GM12874 (cell line): Measurements from ENCODE around the gene LAMA1.

Source experiments
- CTCF ChIP-seq: IDR thresholded peaks from 2 replicates; pipeline ENCODE4 v1.5.1; 2011; ENCODE audit warnings: low read depth, mild to moderate bottlenecking, control low read depth, low read length, moderate library complexity; ENCODE audit not compliant: insufficient read depth

LAMA1 gene

GRCh38 chr18:6959110-6959509 lies 158.5 kb downstream of the LAMA1 start:
- TF ChIP-seq CTCF: no peak

- TF ChIP-seq CTCF: no peak
Observed at GRCh38 chr18:6956999-6957398, 160.6 kb downstream of the LAMA1 start.

GRCh38 chr18:6956495-6956894 lies 161.1 kb downstream of the LAMA1 start:
- TF ChIP-seq CTCF: no peak

GRCh38 chr18:6955304-6955703 lies 162.3 kb downstream of the LAMA1 start:
- no peak for TF ChIP-seq CTCF

- no peak for TF ChIP-seq CTCF
Observed at GRCh38 chr18:6954501-6954900, 163.1 kb downstream of the LAMA1 start.

GRCh38 chr18:6951336-6952090 lies 166.1 kb downstream of the LAMA1 start:
- TF ChIP-seq CTCF: no peak

- no peak for TF ChIP-seq CTCF
Observed at GRCh38 chr18:6950641-6951040, 167.0 kb downstream of the LAMA1 start.
